ENCODE data around the gene WFDC1.

DNA sequence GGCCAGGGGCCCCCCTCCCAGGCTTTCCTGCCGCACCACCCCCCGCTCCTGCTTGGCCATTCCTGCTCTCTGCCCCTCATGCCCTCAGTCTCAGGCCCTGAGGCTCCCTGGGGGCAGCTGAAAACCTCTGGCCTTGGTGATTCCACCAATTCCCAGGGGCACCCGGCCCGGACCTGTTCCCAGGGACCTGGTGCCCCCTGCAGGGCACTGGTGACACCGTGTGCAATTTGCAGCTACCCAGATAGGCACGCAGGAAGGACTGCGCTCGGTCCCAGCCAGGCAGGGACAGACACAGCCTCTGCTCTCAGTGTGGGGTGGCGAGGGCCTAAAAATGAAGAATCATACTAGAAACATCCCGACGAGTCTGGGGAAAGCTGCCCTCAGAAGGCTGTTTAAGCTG, 13.4 kb downstream of the WFDC1 start:
- TF ChIP-seq, protein P1, sequence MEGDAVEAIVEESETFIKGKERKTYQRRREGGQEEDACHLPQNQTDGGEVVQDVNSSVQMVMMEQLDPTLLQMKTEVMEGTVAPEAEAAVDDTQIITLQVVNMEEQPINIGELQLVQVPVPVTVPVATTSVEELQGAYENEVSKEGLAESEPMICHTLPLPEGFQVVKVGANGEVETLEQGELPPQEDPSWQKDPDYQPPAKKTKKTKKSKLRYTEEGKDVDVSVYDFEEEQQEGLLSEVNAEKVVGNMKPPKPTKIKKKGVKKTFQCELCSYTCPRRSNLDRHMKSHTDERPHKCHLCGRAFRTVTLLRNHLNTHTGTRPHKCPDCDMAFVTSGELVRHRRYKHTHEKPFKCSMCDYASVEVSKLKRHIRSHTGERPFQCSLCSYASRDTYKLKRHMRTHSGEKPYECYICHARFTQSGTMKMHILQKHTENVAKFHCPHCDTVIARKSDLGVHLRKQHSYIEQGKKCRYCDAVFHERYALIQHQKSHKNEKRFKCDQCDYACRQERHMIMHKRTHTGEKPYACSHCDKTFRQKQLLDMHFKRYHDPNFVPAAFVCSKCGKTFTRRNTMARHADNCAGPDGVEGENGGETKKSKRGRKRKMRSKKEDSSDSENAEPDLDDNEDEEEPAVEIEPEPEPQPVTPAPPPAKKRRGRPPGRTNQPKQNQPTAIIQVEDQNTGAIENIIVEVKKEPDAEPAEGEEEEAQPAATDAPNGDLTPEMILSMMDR (IDR thresholded peaks at IDR 0.05; ENCODE audit: insufficient read depth, low read length) = peak; percentile 31
- no peak for TF ChIP-seq POLR2AphosphoS5 (IDR thresholded peaks at IDR 0.05; ENCODE audit: low read depth)
- TF ChIP-seq, protein P2, sequence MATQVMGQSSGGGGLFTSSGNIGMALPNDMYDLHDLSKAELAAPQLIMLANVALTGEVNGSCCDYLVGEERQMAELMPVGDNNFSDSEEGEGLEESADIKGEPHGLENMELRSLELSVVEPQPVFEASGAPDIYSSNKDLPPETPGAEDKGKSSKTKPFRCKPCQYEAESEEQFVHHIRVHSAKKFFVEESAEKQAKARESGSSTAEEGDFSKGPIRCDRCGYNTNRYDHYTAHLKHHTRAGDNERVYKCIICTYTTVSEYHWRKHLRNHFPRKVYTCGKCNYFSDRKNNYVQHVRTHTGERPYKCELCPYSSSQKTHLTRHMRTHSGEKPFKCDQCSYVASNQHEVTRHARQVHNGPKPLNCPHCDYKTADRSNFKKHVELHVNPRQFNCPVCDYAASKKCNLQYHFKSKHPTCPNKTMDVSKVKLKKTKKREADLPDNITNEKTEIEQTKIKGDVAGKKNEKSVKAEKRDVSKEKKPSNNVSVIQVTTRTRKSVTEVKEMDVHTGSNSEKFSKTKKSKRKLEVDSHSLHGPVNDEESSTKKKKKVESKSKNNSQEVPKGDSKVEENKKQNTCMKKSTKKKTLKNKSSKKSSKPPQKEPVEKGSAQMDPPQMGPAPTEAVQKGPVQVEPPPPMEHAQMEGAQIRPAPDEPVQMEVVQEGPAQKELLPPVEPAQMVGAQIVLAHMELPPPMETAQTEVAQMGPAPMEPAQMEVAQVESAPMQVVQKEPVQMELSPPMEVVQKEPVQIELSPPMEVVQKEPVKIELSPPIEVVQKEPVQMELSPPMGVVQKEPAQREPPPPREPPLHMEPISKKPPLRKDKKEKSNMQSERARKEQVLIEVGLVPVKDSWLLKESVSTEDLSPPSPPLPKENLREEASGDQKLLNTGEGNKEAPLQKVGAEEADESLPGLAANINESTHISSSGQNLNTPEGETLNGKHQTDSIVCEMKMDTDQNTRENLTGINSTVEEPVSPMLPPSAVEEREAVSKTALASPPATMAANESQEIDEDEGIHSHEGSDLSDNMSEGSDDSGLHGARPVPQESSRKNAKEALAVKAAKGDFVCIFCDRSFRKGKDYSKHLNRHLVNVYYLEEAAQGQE (IDR thresholded peaks at IDR 0.05; ENCODE audit: insufficient replicate concordance, low read depth) = no peak

Data from HL-60 (cell line).